Esophagus (tissue), 2 donors: ENCODE data around the gene CRYL1. TPM values are rescaled to one million over a fixed set of nuclear protein-coding genes. Genes with fewer than 3 reads are reported as not detected.

ENCODE experiments used
- H3K27ac ChIP-seq, 2 donors: one replicate each; pipeline ENCODE4 v1.5.1; 2013; ENCODE audit warnings: low read depth in 2 of 2, mild to moderate bottlenecking in 2 of 2, inconsistent platforms in 1 of 2, low read length in 1 of 2, moderate library complexity in 1 of 2
- H3K27me3 ChIP-seq, 2 donors: one replicate each; pipeline ENCODE4 v1.6.1; 2013; ENCODE audit warnings: low read length in 2 of 2, control low read depth in 1 of 2, mild to moderate bottlenecking in 1 of 2; ENCODE audit not compliant: insufficient read depth in 2 of 2, control insufficient read depth in 1 of 2
- H3K36me3 ChIP-seq, 2 donors: one replicate each; pipeline ENCODE4 v1.6.1; 2013; ENCODE audit warnings: low read length in 1 of 2; ENCODE audit not compliant: control insufficient read depth in 2 of 2, insufficient read depth in 2 of 2
- H3K4me1 ChIP-seq, 2 donors: one replicate each; pipeline ENCODE4 v1.6.1; 2013; ENCODE audit warnings: low read length in 1 of 2; ENCODE audit not compliant: control insufficient read depth in 2 of 2, insufficient read depth in 2 of 2
- H3K4me3 ChIP-seq, 2 donors: one replicate each; pipeline ENCODE4 v1.5.1; 2013; ENCODE audit warnings: low read length in 2 of 2, mild to moderate bottlenecking in 2 of 2, low read depth in 1 of 2, moderate library complexity in 1 of 2
- H3K9me3 ChIP-seq, 2 donors: one replicate each; pipeline ENCODE4 v1.6.1; 2013; ENCODE audit warnings: mild to moderate bottlenecking in 2 of 2, low read depth in 1 of 2, low read length in 1 of 2, moderate library complexity in 1 of 2; ENCODE audit not compliant: control insufficient read depth in 2 of 2, insufficient read depth in 1 of 2
- WGBS, 2 donors: extraction: QIAGEN DNeasy Blood & Tissue Kit; methylation state at CpG; one replicate each; pipeline ENCODE4 v1.1.7; 2013; 5-methylcytosine and 5-hydroxymethylcytosine counted together
- polyA plus RNA-seq, 2 donors: library from polyadenylated mRNA; stranded (reverse); fragments of 200-250 nt; gene quantifications; one replicate each; pipeline ENCODE4 v1.2.3, GENCODE V29; 2013
- donor health status: healthy with polysubstance abuse.
- donor health status: Bipolar disorder and iron deficiency.

The CRYL1 gene
- polyA plus RNA-seq, 2 donors: 12.6 to 21.6 TPM

GRCh38 chr13:20565115-20565736 lies 39.6 kb upstream of the CRYL1 start:
- peak overlapping the region in 1 of 2 donors; percentile 38 for H3K27ac ChIP-seq
- H3K27me3 ChIP-seq: no peaks in the 10 kb centered on the region
- WGBS, 2 donors: 83 to 90% methylated on average over 11 of the region's 11 CpGs
- peaks cover 0 to 4% of the 10 kb centered on the region in 2 donors for H3K9me3 ChIP-seq
- no peaks in the 10 kb centered on the region for H3K36me3 ChIP-seq
- no peaks in the 10 kb centered on the region for H3K4me1 ChIP-seq
- H3K4me3 ChIP-seq: no peak overlapping the region

GRCh38 chr13:20561741-20562140 lies 36.1 kb upstream of the CRYL1 start:
- 66 to 69% methylated on average over 5 of the region's 5 CpGs for WGBS, 2 donors
- peaks cover 0 to 4% of the 10 kb centered on the region in 2 donors for H3K9me3 ChIP-seq
- H3K4me3 ChIP-seq: no peak overlapping the region
- H3K36me3 ChIP-seq: no peaks in the 10 kb centered on the region
- no peak overlapping the region for H3K27ac ChIP-seq
- no peaks in the 10 kb centered on the region for H3K27me3 ChIP-seq
- H3K4me1 ChIP-seq: no peaks in the 10 kb centered on the region

- 70 to 81% methylated on average over 6 of the region's 6 CpGs for WGBS, 2 donors
- no peaks in the 10 kb centered on the region for H3K4me1 ChIP-seq
- H3K4me3 ChIP-seq: no peak overlapping the region
- no peaks in the 10 kb centered on the region for H3K9me3 ChIP-seq
- no peak overlapping the region for H3K27ac ChIP-seq
- no peaks in the 10 kb centered on the region for H3K27me3 ChIP-seq
- H3K36me3 ChIP-seq: no peaks in the 10 kb centered on the region
Observed at GRCh38 chr13:20559659-20560356, 34.2 kb upstream of the CRYL1 start.

- no peaks in the 10 kb centered on the region for H3K4me1 ChIP-seq
- H3K27me3 ChIP-seq: no peaks in the 10 kb centered on the region
- H3K9me3 ChIP-seq: no peaks in the 10 kb centered on the region
- 80 to 94% methylated on average over 3 of the region's 3 CpGs for WGBS, 2 donors
- no peaks in the 10 kb centered on the region for H3K36me3 ChIP-seq
- H3K27ac ChIP-seq: no peak overlapping the region
- H3K4me3 ChIP-seq: no peak overlapping the region
Observed at GRCh38 chr13:20558982-20559381, 33.3 kb upstream of the CRYL1 start.

GRCh38 chr13:20553311-20553710 lies 27.7 kb upstream of the CRYL1 start:
- no peaks in the 10 kb centered on the region for H3K4me1 ChIP-seq
- WGBS, 2 donors: 46 to 56% methylated on average over 3 of the region's 3 CpGs
- H3K27ac ChIP-seq: no peak overlapping the region
- no peaks in the 10 kb centered on the region for H3K9me3 ChIP-seq
- no peaks in the 10 kb centered on the region for H3K27me3 ChIP-seq
- no peak overlapping the region for H3K4me3 ChIP-seq
- no peaks in the 10 kb centered on the region for H3K36me3 ChIP-seq

- no peaks in the 10 kb centered on the region for H3K9me3 ChIP-seq
- H3K4me1 ChIP-seq: no peaks in the 10 kb centered on the region
- H3K27ac ChIP-seq: no peak overlapping the region
- WGBS, 2 donors: 64 to 67% methylated on average over 5 of the region's 5 CpGs
- no peaks in the 10 kb centered on the region for H3K27me3 ChIP-seq
- H3K4me3 ChIP-seq: no peak overlapping the region
- no peaks in the 10 kb centered on the region for H3K36me3 ChIP-seq
Observed at GRCh38 chr13:20550799-20551198, 25.1 kb upstream of the CRYL1 start.

- Histone ChIP-seq H3K9me3 (no peaks in the 10 kb centered on the region), H3K27me3 (no peaks in the 10 kb centered on the region), H3K36me3 (no peaks in the 10 kb centered on the region), H3K4me3 (no peak overlapping the region), H3K27ac (no peak overlapping the region), H3K4me1 (no peaks in the 10 kb centered on the region)
- 79 to 80% methylated on average over 4 of the region's 4 CpGs for WGBS, 2 donors
Observed at GRCh38 chr13:20547479-20547908, 21.8 kb upstream of the CRYL1 start.

- Histone ChIP-seq H3K27ac (no peak overlapping the region), H3K27me3 (no peaks in the 10 kb centered on the region), H3K4me1 (no peaks in the 10 kb centered on the region), H3K36me3 (no peaks in the 10 kb centered on the region), H3K9me3 (no peaks in the 10 kb centered on the region), H3K4me3 (no peak overlapping the region)
- 61 to 90% methylated on average over 1 of the region's 1 CpG for WGBS, 2 donors
Observed at GRCh38 chr13:20546556-20546955, 20.9 kb upstream of the CRYL1 start.

GRCh38 chr13:20544201-20544923 lies 18.7 kb upstream of the CRYL1 start:
- WGBS, 2 donors: 82 to 86% methylated on average over 7 of the region's 7 CpGs
- H3K36me3 ChIP-seq: no peaks in the 10 kb centered on the region
- H3K4me1 ChIP-seq: no peaks in the 10 kb centered on the region
- no peaks in the 10 kb centered on the region for H3K27me3 ChIP-seq
- H3K9me3 ChIP-seq: no peaks in the 10 kb centered on the region
- H3K27ac ChIP-seq: no peak overlapping the region
- no peak overlapping the region for H3K4me3 ChIP-seq
